ENCODE results near the gene BNC2.

- TF ChIP-seq CTCF (tag by site-specific recombination; IDR thresholded peaks at IDR 0.05), result no peak
- TF ChIP-seq TCF7L2 (IDR thresholded peaks at IDR 0.05; ENCODE audit: borderline replicate concordance, low read depth, low read length), result no peak
- TF ChIP-seq PATZ1 (tag by site-specific recombination; IDR thresholded peaks at IDR 0.05), result no peak
- no peak for TF ChIP-seq KLF9 (tag by site-specific recombination; IDR thresholded peaks at IDR 0.05; ENCODE audit: low read depth)
- TF ChIP-seq HOXA7 (CRISPR knock-in tag; IDR thresholded peaks at IDR 0.05; ENCODE audit: borderline replicate concordance), result no peak
- TF ChIP-seq ZBTB21 (tag by site-specific recombination; IDR thresholded peaks at IDR 0.05), result no peak
- TF ChIP-seq ZNF16 (tag by site-specific recombination; IDR thresholded peaks at IDR 0.05; ENCODE audit: low read depth), result no peak
- no peak for TF ChIP-seq YY1 (tag by site-specific recombination; IDR thresholded peaks at IDR 0.05)
Observed at GRCh38 chr9:16613605-16614004, 256.9 kb downstream of the BNC2 start.

All from HEK293 (cell line).